ENCODE results near the gene AURKAIP1.

The AURKAIP1 gene

GRCh38 chr1:1354271-1355247, 20.4 kb downstream of the AURKAIP1 start:
- Histone ChIP-seq H3K4me3 (replicated peaks; ENCODE audit: insufficient read depth, low read length) (no peak overlapping the region), H3K27ac (replicated peaks) (no peak overlapping the region), H3K27me3 (ENCODE audit: insufficient read depth, poor library complexity, severe bottlenecking) (peaks cover 51% of the 10 kb centered on the region)
- no peak for DNase-seq (ENCODE audit: low read depth in 1 of 2, low spot score in 1 of 2)
- TF ChIP-seq POLR2AphosphoS5 (IDR thresholded peaks at IDR 0.05; ENCODE audit: low read depth) (no peak), SPI1 (IDR thresholded peaks at IDR 0.05; ENCODE audit: borderline replicate concordance, low read depth) (no peak), GABPA (IDR thresholded peaks at IDR 0.05; ENCODE audit: low read depth) (no peak), CTCF (IDR thresholded peaks at IDR 0.05; ENCODE audit: insufficient read depth, low read length) (no peak), REST (IDR thresholded peaks at IDR 0.05; ENCODE audit: insufficient replicate concordance, low read depth) (no peak)

- TF ChIP-seq REST (IDR thresholded peaks at IDR 0.05; ENCODE audit: insufficient replicate concordance, low read depth), result no peak
- TF ChIP-seq GABPA (IDR thresholded peaks at IDR 0.05; ENCODE audit: low read depth), result no peak
- TF ChIP-seq POLR2AphosphoS5 (IDR thresholded peaks at IDR 0.05; ENCODE audit: low read depth), result no peak
- TF ChIP-seq CTCF (IDR thresholded peaks at IDR 0.05; ENCODE audit: insufficient read depth, low read length), result no peak
- TF ChIP-seq SPI1 (IDR thresholded peaks at IDR 0.05; ENCODE audit: borderline replicate concordance, low read depth), result no peak
- Histone ChIP-seq H3K27ac (replicated peaks) (no peak overlapping the region), H3K27me3 (ENCODE audit: insufficient read depth, poor library complexity, severe bottlenecking) (peaks cover 51% of the 10 kb centered on the region), H3K4me3 (replicated peaks; ENCODE audit: insufficient read depth, low read length) (no peak overlapping the region)
- DNase-seq (ENCODE audit: low read depth in 1 of 2, low spot score in 1 of 2), result no peak
These were observed 21.4 kb downstream of the AURKAIP1 start for GRCh38 chr1:1353389-1354151.

- H3K4me3 ChIP-seq (replicated peaks; ENCODE audit: insufficient read depth, low read length), result no peak overlapping the region
- no peak for TF ChIP-seq SPI1 (IDR thresholded peaks at IDR 0.05; ENCODE audit: borderline replicate concordance, low read depth)
These were observed 22.1 kb downstream of the AURKAIP1 start for GRCh38 chr1:1352786-1353388.

More at GRCh38 chr1:1352786-1353388, 22.1 kb downstream of the AURKAIP1 start:
- H3K27me3 ChIP-seq (ENCODE audit: insufficient read depth, poor library complexity, severe bottlenecking), result peaks cover 44% of the 10 kb centered on the region
- no peak for DNase-seq (ENCODE audit: low read depth in 1 of 2, low spot score in 1 of 2)
- no peak overlapping the region for H3K27ac ChIP-seq (replicated peaks)

Data from HL-60 (cell line).